ENCODE results near the gene CLEC2D. TPM values are rescaled to one million over a fixed set of nuclear protein-coding genes. Genes with fewer than 3 reads are reported as not detected.

CLEC2D gene
- total RNA-seq, 1 experiment from 2014 or later, result 1.9 TPM

DNA sequence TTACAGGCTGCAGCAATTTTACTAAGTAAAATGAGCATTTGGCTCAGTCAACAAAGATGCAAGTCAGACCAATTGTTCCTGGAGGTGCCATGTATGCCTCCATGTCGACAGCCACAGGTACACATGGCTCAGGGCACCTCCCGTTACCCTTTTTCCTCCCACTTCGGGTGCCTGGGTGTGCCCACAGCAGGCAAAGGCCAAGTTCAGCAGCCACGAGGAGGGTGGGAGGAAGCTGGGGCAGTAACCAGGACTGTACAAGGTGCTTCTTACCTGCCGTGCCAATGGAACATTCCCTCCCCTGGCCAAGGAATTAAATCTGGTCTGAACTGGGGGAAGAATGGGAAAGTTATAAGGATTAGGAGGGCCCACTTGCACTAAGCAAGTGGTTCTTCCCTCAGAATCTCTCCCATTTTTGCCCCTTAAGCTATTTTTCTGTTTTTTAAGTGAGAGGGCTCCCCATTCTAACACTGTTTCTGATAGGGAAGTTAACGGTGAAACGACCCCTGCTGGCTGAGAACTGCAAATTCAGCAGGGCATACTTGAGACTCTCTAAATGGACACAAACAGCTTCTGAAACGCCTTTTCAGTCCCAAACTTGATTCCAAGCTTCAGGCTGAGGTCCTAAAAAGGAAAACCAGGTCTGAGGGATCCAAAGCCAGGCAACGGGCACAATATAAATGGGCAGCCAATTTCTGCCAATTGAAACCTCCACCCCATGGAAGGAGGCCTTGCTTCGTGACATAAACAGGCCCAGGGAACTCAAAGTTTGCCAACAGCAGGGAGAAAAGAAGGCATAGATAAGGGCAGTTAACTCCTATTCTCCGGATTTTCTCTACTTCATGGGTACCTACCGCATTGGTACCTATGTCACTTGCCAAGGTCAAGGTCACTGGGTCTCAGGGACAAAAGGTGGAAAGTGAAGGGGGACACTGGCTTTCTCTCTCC, 38.6 kb downstream of the CLEC2D start:
- Histone ChIP-seq H3K4me2 (ENCODE audit: low read length) (peak overlapping the region; percentile 15; the same call in 1 of the 2 replicates), H3K4me1 (ENCODE audit: control insufficient read depth in 1 of 2, insufficient read depth in 2 of 2, low read length in 2 of 2) (no peaks in the 10 kb centered on the region), H3K4me3 (replicated peaks in 1 of 2; ENCODE audit: low read depth in 1 of 2, low read length in 2 of 2) (no peak overlapping the region), H3K9me3 (ENCODE audit: control insufficient read depth in 1 of 2, insufficient read depth in 1 of 2, low read depth in 1 of 2, low read length in 2 of 2) (no peaks in the 10 kb centered on the region), H4K20me1 (ENCODE audit: insufficient read depth) (no peaks in the 10 kb centered on the region), H3K27ac (ENCODE audit: low read depth, low read length) (no peak overlapping the region), H3K9me2 (ENCODE audit: insufficient read depth) (no peaks in the 10 kb centered on the region), H3K27me3 (ENCODE audit: insufficient read depth, low read length) (no peaks in the 10 kb centered on the region), H3K9ac (ENCODE audit: low read length) (no peak overlapping the region), H3K36me3 (ENCODE audit: control insufficient read depth in 1 of 2, insufficient read depth in 2 of 2, low read length in 2 of 2) (no peaks in the 10 kb centered on the region), H3K79me2 (ENCODE audit: insufficient read depth, low read length) (no peaks in the 10 kb centered on the region), H2AFZ (ENCODE audit: low read depth, low read length, poor library complexity, severe bottlenecking) (no peak overlapping the region)
- ChIA-PET POLR2A (interaction anchor here (1.0 to 1.1 kb wide), 2 partner anchors 73 to 329 kb away, joined by 3 read pairs; no protein-coding TSS in a partner anchor), RAD21 (ENCODE audit: low non-redundant PET in 1 of 2, low total read pairs in 2 of 2, uncharacterized antibody in 2 of 2, unreplicated experiment in 2 of 2) (interaction anchor here in 1 of 2 experiments (0.9 kb wide), 1 partner anchor 8 kb away, joined by 3 read pairs; no protein-coding TSS in a partner anchor), CTCF (interaction anchor here (0.6 to 2.0 kb wide), 14 partner anchors 8 to 376 kb away, joined by 3 to 16 read pairs (median 4); no protein-coding TSS in a partner anchor)
- no TSS peak for BruUV-seq (replicated peaks)
- ATAC-seq, result peak; percentile 92
- DNase-seq (ENCODE audit: low read depth, low spot score), result peak; percentile 37
- intact Hi-C loops (cut with micrococcal nuclease), result loop anchor here (1.0 kb wide), 2 partner anchors 74 to 377 kb away; no protein-coding TSS in a partner anchor
- TF ChIP-seq SIN3A (IDR thresholded peaks at IDR 0.05; ENCODE audit: low read depth), result no peak
- TF ChIP-seq RAD21 (IDR thresholded peaks at IDR 0.05; ENCODE audit: low read depth), result peak; percentile 64
- TF ChIP-seq, protein P1, sequence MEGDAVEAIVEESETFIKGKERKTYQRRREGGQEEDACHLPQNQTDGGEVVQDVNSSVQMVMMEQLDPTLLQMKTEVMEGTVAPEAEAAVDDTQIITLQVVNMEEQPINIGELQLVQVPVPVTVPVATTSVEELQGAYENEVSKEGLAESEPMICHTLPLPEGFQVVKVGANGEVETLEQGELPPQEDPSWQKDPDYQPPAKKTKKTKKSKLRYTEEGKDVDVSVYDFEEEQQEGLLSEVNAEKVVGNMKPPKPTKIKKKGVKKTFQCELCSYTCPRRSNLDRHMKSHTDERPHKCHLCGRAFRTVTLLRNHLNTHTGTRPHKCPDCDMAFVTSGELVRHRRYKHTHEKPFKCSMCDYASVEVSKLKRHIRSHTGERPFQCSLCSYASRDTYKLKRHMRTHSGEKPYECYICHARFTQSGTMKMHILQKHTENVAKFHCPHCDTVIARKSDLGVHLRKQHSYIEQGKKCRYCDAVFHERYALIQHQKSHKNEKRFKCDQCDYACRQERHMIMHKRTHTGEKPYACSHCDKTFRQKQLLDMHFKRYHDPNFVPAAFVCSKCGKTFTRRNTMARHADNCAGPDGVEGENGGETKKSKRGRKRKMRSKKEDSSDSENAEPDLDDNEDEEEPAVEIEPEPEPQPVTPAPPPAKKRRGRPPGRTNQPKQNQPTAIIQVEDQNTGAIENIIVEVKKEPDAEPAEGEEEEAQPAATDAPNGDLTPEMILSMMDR (IDR thresholded peaks at IDR 0.05 in 2 of 3, conservative IDR thresholded peaks at IDR 0.05 in 1 of 3; ENCODE audit: borderline replicate concordance in 1 of 3, insufficient read depth in 1 of 3, low read depth in 2 of 3, low read length in 2 of 3), result peak; percentile 72 to 88 (median 88)
- no peak for TF ChIP-seq YY1 (IDR thresholded peaks at IDR 0.05; ENCODE audit: extremely low read depth, insufficient replicate concordance, low read depth, low read length)
